ENCODE measurements around the gene CIZ1. TPM values are rescaled to one million over a fixed set of nuclear protein-coding genes. Genes with fewer than 3 reads are reported as not detected.
"Not testable (repeated sequence)": the region's sequence is repeated elsewhere in the genome, so short reads cannot be mapped to it uniquely, and the experiment has no call there.

The CIZ1 gene
- total RNA-seq, 1 experiment from 2014 or later, result 104 TPM

GRCh38 chr9:128132139-128132538 lies 59.2 kb downstream of the CIZ1 start:
- H2AK5ac ChIP-seq (ENCODE audit: insufficient read length, low read length); H4K8ac ChIP-seq (replicated peaks; ENCODE audit: insufficient read length, low read depth, low read length); H3K27ac ChIP-seq (ENCODE audit: insufficient read length, low read depth, low read length); H2BK120ac ChIP-seq (ENCODE audit: low read depth, low read length, poor library complexity, severe bottlenecking); H2BK5ac ChIP-seq (ENCODE audit: insufficient read length, low read length); H3T11ph ChIP-seq (ENCODE audit: low read length); H4K5ac ChIP-seq (ENCODE audit: insufficient read length, low read depth, low read length); H4K91ac ChIP-seq (ENCODE audit: insufficient read length, low read depth, low read length); H3K4ac ChIP-seq (ENCODE audit: low read depth, low read length); H3K9me3 ChIP-seq (ENCODE audit: control insufficient read depth, low read depth, low read length); H3K4me2 ChIP-seq (ENCODE audit: insufficient read depth, insufficient read length, low read length); H3K27ac Mint-ChIP-seq; H3K4me3 Mint-ChIP-seq; H3K14ac ChIP-seq (ENCODE audit: insufficient read depth, low read length); H2BK15ac ChIP-seq (ENCODE audit: low read depth, low read length); H3K4me1 Mint-ChIP-seq; H2AFZ ChIP-seq (ENCODE audit: low read length); H2BK20ac ChIP-seq (ENCODE audit: low read depth, low read length, poor library complexity, severe bottlenecking); H3K4me1 ChIP-seq (ENCODE audit: insufficient read depth, low read length); H3K56ac ChIP-seq (ENCODE audit: insufficient read length, low read depth, low read length); H2BK12ac ChIP-seq (ENCODE audit: insufficient read length, low read depth, low read length); H4K20me1 ChIP-seq (ENCODE audit: control insufficient read depth, insufficient read depth, insufficient read length); H3K27me3 ChIP-seq (ENCODE audit: insufficient read depth, low read length); DNase-seq; H3K79me2 ChIP-seq (ENCODE audit: insufficient read depth, low read length); H3K9ac ChIP-seq (ENCODE audit: extremely low read depth, insufficient read length, low read length); H3K23me2 ChIP-seq (ENCODE audit: insufficient read length, low read depth, low read length, poor library complexity, severe bottlenecking); H3K79me1 ChIP-seq (ENCODE audit: insufficient read depth, low read depth, low read length, poor library complexity, severe bottlenecking); H3K36me3 Mint-ChIP-seq (ENCODE audit: insufficient read depth in 1 of 3, low read depth in 3 of 3); H3K18ac ChIP-seq (ENCODE audit: insufficient read length, low read depth, low read length); H3K23ac ChIP-seq (ENCODE audit: insufficient read length, low read depth, low read length): not testable (repeated sequence)
- peaks cover 63% of the 10 kb centered on the region for H3K27me3 Mint-ChIP-seq (ENCODE audit: low read depth)
- H3K9me3 Mint-ChIP-seq, result peaks cover 9 to 12% of the 10 kb centered on the region in 2 experiments
- no CpG with 5 or more reads among the region's 8 CpGs for WGBS (ENCODE audit: extremely low coverage, insufficient read length, low lambda C conversion rate)

- not testable (repeated sequence) for H3K36me3 Mint-ChIP-seq (ENCODE audit: insufficient read depth in 1 of 3, low read depth in 3 of 3); H3K4ac ChIP-seq (ENCODE audit: low read depth, low read length); H2AFZ ChIP-seq (ENCODE audit: low read length); H3K18ac ChIP-seq (ENCODE audit: insufficient read length, low read depth, low read length); H2BK12ac ChIP-seq (ENCODE audit: insufficient read length, low read depth, low read length); H3K27me3 ChIP-seq (ENCODE audit: insufficient read depth, low read length); H3K79me1 ChIP-seq (ENCODE audit: insufficient read depth, low read depth, low read length, poor library complexity, severe bottlenecking); H3T11ph ChIP-seq (ENCODE audit: low read length); H3K9me3 ChIP-seq (ENCODE audit: control insufficient read depth, low read depth, low read length); DNase-seq; H2AK5ac ChIP-seq (ENCODE audit: insufficient read length, low read length); H3K4me3 Mint-ChIP-seq; H2BK5ac ChIP-seq (ENCODE audit: insufficient read length, low read length); H3K4me1 ChIP-seq (ENCODE audit: insufficient read depth, low read length); H3K27ac Mint-ChIP-seq; H3K56ac ChIP-seq (ENCODE audit: insufficient read length, low read depth, low read length); H3K9ac ChIP-seq (ENCODE audit: extremely low read depth, insufficient read length, low read length); H3K27ac ChIP-seq (ENCODE audit: insufficient read length, low read depth, low read length); H3K14ac ChIP-seq (ENCODE audit: insufficient read depth, low read length); H3K4me2 ChIP-seq (ENCODE audit: insufficient read depth, insufficient read length, low read length); H3K4me1 Mint-ChIP-seq; H3K79me2 ChIP-seq (ENCODE audit: insufficient read depth, low read length); H4K5ac ChIP-seq (ENCODE audit: insufficient read length, low read depth, low read length); H2BK15ac ChIP-seq (ENCODE audit: low read depth, low read length); H3K23ac ChIP-seq (ENCODE audit: insufficient read length, low read depth, low read length); H4K91ac ChIP-seq (ENCODE audit: insufficient read length, low read depth, low read length); H4K20me1 ChIP-seq (ENCODE audit: control insufficient read depth, insufficient read depth, insufficient read length); H2BK120ac ChIP-seq (ENCODE audit: low read depth, low read length, poor library complexity, severe bottlenecking); H4K8ac ChIP-seq (replicated peaks; ENCODE audit: insufficient read length, low read depth, low read length); H2BK20ac ChIP-seq (ENCODE audit: low read depth, low read length, poor library complexity, severe bottlenecking)
- WGBS (ENCODE audit: extremely low coverage, insufficient read length, low lambda C conversion rate), result no CpG with 5 or more reads among the region's 8 CpGs
- H3K27me3 Mint-ChIP-seq (ENCODE audit: low read depth), result peaks cover 62% of the 10 kb centered on the region
- H3K9me3 Mint-ChIP-seq, result peaks cover 9 to 12% of the 10 kb centered on the region in 2 experiments
- peaks cover 12% of the 10 kb centered on the region for H3K23me2 ChIP-seq (ENCODE audit: insufficient read length, low read depth, low read length, poor library complexity, severe bottlenecking)
These were observed 60.0 kb downstream of the CIZ1 start for GRCh38 chr9:128131346-128131745.

All from H9 (cell line).